Measurements from ENCODE around the gene GMCL1. TPM values are rescaled to one million over a fixed set of nuclear protein-coding genes. Genes with fewer than 3 reads are reported as not detected.
A peak's percentile ranks its signal among the peaks of the same experiment; 100 is the strongest.

GMCL1 gene
- total and polyA plus RNA-seq, 9 of the 15 experiments (the other 6 are each of a cell fraction or from before 2014, with no cell fraction given): 7.0 to 27.3 (median 15.4) TPM

- TF ChIP-seq JUNB (CRISPR knock-in tag; conservative IDR thresholded peaks at IDR 0.05): 0 out of 2 replicates have a peak, but pooled peaks have one; percentile 6
- no peak for TF ChIP-seq TSC22D4 (tag; IDR thresholded peaks at IDR 0.05)
- TF ChIP-seq MCM5 (IDR thresholded peaks at IDR 0.05; ENCODE audit: low read depth): no peak
- TF ChIP-seq CBFA2T2 (conservative IDR thresholded peaks at IDR 0.05): peak; percentile 100
- peak; percentile 92 for TF ChIP-seq ZNF449 (CRISPR knock-in tag; IDR thresholded peaks at IDR 0.05)
- TF ChIP-seq TAF9B (IDR thresholded peaks at IDR 0.05; ENCODE audit: partially characterized antibody): peak; percentile 89
- TF ChIP-seq RCOR1 (IDR thresholded peaks at IDR 0.05; ENCODE audit: borderline replicate concordance in 1 of 2, low read depth in 2 of 2, low read length in 2 of 2): peak in 1 of 2 experiments; percentile 97; a peak in 3 of 4 replicates
- TF ChIP-seq NFXL1 (CRISPR knock-in tag; IDR thresholded peaks at IDR 0.05): no peak
- no peak for TF ChIP-seq NFRKB (IDR thresholded peaks at IDR 0.05; ENCODE audit: low read depth)
- TF ChIP-seq ELF1 (tag; IDR thresholded peaks at IDR 0.05): no peak
- TF ChIP-seq PYGO2 (tag; IDR thresholded peaks at IDR 0.05): peak; percentile 87
- TF ChIP-seq NEUROD1 (IDR thresholded peaks at IDR 0.05; ENCODE audit: borderline replicate concordance, low read depth, low read length, partially characterized antibody): peak; percentile 69
- no peak for TF ChIP-seq ATF1 (CRISPR knock-in tag; IDR thresholded peaks at IDR 0.05)
- TF ChIP-seq ATF1 (tag; IDR thresholded peaks at IDR 0.05): peak; percentile 81
- no peak for TF ChIP-seq NR3C1 (CRISPR knock-in tag; IDR thresholded peaks at IDR 0.05)
- TF ChIP-seq NFIX (CRISPR knock-in tag; IDR thresholded peaks at IDR 0.05; ENCODE audit: low read depth): peak; percentile 2; the same call in 1 of the 2 replicates
- no peak for TF ChIP-seq CEBPG (CRISPR knock-in tag; IDR thresholded peaks at IDR 0.05)
- no peak; a peak in 1 of 4 replicates for TF ChIP-seq CEBPG (tag; conservative IDR thresholded peaks at IDR 0.05 in 1 of 2, IDR thresholded peaks at IDR 0.05 in 1 of 2)
- no peak for TF ChIP-seq ZBTB8A (IDR thresholded peaks at IDR 0.05; ENCODE audit: partially characterized antibody)
- peak; percentile 87 for TF ChIP-seq NCOA4 (IDR thresholded peaks at IDR 0.05; ENCODE audit: partially characterized antibody)
- TF ChIP-seq NFATC3 (IDR thresholded peaks at IDR 0.05): peak; percentile 91
- TF ChIP-seq RHOXF2B (CRISPR knock-in tag; conservative IDR thresholded peaks at IDR 0.05): no peak
- TF ChIP-seq, protein P1, sequence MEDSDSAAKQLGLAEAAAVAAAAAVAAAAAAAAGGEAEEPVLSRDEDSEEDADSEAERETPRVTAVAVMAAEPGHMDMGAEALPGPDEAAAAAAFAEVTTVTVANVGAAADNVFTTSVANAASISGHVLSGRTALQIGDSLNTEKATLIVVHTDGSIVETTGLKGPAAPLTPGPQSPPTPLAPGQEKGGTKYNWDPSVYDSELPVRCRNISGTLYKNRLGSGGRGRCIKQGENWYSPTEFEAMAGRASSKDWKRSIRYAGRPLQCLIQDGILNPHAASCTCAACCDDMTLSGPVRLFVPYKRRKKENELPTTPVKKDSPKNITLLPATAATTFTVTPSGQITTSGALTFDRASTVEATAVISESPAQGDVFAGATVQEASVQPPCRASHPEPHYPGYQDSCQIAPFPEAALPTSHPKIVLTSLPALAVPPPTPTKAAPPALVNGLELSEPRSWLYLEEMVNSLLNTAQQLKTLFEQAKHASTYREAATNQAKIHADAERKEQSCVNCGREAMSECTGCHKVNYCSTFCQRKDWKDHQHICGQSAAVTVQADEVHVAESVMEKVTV (CRISPR knock-in tag; IDR thresholded peaks at IDR 0.05): no peak
- no peak for TF ChIP-seq THAP7 (CRISPR knock-in tag; IDR thresholded peaks at IDR 0.05)
- TF ChIP-seq SREBF1 (IDR thresholded peaks at IDR 0.05; ENCODE audit: borderline replicate concordance, low read depth, low read length): 0 out of 2 replicates have a peak, but pooled peaks have one; percentile 20
- TF ChIP-seq RBM14 (IDR thresholded peaks at IDR 0.05; ENCODE audit: borderline replicate concordance, insufficient read depth, low read depth, low read length): no peak
- peak; percentile 88 for TF ChIP-seq ZNF583 (CRISPR knock-in tag; IDR thresholded peaks at IDR 0.05)
- peak; percentile 78 to 86 for TF ChIP-seq MAZ (CRISPR knock-in tag; conservative IDR thresholded peaks at IDR 0.05 in 1 of 2, IDR thresholded peaks at IDR 0.05 in 1 of 2)
These were observed 30.4 kb upstream of the GMCL1 start (continued) for GRCh38 chr2:69798909-69799526.
